Hematopoietic multipotent progenitor cell (in vitro differentiated cells): ENCODE data around the gene SEC14L1. TPM values are rescaled to one million over a fixed set of nuclear protein-coding genes. Genes with fewer than 3 reads are reported as not detected.
"Not testable (repeated sequence)": the region's sequence is repeated elsewhere in the genome, so short reads cannot be mapped to it uniquely, and the experiment has no call there.

Experiments
- DNase-seq, 3 donors: peaks; one replicate each; pipeline ENCODE4 v3.0.0-alpha.2; 2011 to 2015; ENCODE audit warnings: low read depth in 2 of 3, low spot score in 2 of 3
- total RNA-seq: library from RNA; depleted of rRNA; stranded (reverse); fragments of >200 nt; gene quantifications from one replicate; pipeline ENCODE4 v1.2.3, GENCODE V29; 2012

SEC14L1 gene
- total RNA-seq, 1 donor = 54.1 TPM

DNA sequence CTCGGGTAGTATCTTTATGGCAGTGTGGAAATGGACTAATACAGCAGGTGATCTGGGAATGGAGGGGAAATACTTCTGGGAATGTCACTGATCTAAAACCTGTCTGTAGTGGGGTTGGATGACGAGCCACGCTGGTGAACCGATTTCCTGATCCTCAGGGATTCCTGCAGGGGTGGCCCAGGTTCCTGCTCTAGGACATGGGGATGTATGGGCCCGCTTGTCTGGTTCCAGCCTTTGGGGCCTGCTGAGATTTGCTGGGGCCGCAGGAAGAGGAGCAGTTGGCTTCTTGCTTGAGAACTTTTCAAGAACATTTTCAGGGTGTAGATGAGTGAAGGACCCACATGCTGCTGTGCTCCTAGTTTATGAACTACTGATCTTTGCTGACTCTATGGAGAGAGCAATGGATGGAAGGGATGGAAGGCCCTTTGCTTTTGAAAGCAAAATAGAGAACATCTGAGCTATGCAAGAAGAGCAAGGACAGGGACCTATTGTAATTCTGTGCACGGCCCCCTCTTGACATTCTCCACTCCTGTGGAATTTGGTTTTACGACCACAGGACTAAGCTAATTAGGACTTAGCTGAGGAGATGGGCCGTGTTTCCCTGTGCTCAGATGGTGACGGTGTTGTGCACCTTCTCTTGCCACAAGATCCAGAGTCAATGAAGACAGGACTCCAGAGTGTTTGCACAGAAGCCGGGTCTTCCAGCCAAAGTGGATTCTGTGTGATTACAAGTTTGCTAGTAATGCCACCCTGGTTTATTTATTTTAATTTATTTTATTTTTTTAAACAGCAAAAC, 90.5 kb downstream of the SEC14L1 start:
- no peak for DNase-seq

DNA sequence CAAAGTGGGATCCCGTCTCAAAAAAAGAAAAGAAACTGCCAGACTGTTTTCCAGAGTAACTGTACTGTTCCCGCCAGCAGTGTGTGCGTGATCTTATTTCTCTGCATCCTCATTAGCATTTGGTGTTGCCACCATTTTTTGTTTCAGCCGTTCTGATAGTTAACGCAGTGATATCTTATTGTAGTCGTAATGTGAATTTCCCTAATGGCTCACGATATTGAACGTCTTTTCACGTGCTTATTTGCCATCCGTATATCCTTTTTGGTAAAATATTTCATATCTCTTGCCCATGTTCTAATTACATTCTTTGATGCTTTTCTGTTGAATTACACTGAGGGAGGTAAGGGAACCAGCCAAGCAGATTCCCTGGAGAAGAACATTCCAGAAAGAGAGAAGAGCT, 92.4 kb downstream of the SEC14L1 start:
- DNase-seq = no peak

DNA sequence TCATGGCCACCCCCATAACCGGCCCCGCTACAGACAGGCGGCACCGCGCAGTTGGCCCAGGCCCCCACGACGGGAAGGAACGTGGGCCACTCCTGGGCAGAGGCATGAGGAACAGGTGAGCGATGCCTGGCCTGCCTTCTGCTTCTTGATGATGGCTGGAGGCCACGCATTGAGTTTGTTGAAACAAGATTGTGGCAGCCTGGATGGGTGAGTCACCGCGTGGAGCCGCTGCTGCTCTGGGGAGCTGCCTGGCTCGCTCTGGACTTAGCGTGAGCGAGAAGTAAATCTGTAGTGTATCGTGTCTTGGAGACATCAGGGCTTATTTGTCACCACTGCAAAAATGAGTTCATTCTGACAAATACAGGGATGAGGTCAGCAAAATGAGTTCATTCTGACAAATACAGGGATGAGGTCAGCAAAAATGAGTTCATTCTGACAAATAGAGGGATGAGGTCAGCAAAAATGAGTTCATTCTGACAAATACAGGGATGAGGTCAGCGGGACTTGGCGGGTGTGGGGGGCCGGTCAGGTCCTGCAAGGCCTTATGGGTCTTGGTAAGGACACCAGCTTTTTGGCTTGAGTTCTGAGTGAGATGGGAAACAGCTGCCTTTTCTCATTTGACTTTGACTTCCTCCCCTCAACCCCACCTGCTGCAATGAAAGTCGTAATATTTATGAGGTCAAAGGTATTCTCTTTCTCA, 93.0 kb downstream of the SEC14L1 start:
- DNase-seq = peak in 2 of 3 donors; percentile 85 to 86

DNA sequence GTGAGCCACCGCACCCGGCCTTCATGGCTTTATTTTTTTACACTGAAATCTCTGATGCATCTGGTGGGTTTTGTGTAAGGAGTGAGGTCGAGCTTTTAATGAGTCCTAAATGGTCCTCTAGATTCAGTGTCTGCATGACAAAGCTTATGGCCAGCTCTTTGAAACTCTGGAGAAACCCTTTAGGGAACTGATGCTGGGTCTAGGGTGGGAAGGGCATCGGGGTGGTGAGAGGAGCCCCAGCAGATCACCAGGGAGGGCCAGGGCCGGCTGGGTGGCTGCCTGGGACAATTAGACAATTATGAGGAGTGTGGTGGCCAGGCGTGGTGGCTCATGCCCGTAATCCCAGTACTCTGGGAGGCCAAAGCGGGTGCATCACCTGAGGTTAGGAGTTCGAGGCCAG, 93.9 kb downstream of the SEC14L1 start:
- DNase-seq = no peak

DNA sequence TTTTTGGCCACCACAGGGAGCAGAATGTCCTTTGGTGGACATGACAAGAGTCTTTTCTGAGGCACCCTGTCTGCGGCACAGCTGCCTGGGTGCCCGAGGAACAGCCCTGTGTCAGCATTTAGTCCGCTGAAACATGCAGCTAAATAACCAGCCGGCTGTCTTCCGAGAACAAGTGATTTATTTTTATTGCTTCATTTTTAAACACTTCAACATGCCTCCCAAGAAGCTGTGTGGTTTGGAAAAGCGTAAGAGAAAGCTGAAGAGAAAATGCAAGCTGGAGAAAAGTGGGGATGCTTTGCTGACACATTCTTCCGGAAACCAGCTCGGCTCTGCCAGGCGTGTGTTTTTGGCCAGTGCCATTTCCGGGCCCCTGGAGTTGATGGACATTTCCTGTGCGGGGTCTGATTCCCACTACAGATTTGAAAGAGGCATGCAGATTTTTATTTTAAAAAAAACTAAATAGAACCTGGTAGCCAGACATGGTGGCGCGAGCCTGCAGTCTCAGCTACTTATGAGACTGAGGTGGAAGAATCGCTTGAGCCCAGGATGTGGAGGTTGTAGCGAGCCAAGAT, 94.7 kb downstream of the SEC14L1 start:
- DNase-seq = peak in 2 of 3 donors; percentile 84 to 93

DNA sequence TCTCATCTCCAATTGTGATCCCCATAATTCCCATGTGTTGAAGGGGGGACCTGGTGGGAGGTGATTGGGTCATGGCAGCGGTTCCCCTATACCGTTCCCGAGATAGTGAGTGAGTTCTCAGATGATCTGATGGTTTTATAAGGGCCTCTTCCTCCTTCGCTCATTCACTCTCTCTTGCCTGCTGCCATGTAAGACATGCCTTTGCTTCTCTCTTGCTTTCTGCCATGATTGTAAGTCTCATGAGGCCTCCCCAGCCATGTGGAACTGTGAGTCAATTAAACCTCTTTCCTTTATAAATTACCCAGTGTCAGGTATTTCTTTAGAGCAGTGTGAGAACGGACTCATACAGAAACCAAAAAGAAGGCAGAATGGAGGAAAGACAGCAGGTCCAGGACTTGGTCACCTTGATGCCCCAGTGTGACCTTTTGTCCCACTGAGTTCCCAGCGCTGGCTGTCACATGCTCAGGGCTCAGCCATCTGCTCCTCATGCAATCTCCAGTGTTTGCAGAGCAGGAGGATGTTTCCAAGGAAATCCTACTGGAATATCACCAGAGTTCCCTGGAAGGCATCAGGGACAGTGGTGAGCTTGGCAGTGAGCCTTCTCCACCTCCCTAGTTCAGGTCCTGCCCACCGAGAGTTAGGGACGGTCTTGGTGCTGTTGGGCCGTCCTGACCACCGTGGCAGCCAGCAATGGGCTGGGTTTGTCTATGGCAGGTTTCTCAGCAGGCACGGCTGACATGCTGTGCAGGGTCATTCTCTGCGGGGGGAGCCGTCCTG, 96.7 kb downstream of the SEC14L1 start:
- DNase-seq = no peak

DNA sequence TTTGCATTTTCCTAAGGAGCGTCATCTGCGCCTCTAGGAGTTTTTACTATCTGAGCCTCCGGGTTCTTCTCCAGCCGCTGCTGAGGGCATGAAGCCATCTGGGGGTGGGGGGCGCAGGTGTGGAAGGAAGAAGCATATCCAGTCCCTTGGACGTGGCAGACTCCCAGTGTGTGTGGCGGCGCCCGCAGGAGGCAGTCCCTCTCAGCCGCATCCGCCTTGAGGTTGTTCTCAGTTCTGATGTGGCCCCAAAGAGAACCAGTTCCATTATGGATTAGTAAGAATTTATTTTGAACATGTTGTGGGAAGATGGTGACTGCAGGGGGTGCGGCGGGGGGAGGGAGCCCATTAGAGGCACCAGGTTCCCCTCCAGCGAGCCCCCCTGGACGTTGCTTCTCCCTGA, 100.2 kb downstream of the SEC14L1 start:
- DNase-seq = no peak

DNA sequence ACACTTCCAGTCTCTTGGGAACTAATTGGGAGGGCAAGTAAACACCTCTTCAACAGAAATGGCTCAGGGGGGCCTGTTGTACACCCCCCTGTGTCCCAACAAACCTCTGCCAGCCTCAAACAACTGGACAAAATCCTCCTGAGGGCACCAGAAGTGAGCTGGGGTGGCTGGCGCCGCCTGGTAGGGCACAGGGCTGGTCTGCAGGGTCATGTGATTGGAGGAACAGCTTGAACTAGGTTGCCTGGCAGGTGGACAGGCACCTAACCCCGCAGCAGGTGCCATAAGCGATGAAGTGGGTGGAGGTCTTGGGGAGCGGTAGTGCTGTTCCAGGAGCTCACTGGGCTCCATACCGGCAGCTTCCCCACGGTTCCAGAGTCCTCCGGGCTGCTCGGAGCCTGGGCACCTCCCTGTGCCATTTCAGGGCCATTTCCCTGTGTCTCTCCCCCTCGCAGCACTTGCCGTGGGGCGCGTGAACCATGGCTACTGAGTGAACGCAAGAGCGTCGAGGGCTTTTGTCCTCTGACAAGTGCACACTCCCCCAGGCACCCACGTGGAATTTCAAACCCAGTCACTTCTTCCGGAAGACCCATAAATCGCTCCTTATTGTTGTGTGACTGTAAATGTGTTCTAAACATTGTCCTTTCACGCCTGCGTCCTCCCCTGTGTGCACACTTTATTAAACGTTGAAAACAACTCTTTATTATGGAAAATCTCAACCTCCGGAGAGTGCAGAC, 101.5 kb downstream of the SEC14L1 start:
- DNase-seq = no peak

DNA sequence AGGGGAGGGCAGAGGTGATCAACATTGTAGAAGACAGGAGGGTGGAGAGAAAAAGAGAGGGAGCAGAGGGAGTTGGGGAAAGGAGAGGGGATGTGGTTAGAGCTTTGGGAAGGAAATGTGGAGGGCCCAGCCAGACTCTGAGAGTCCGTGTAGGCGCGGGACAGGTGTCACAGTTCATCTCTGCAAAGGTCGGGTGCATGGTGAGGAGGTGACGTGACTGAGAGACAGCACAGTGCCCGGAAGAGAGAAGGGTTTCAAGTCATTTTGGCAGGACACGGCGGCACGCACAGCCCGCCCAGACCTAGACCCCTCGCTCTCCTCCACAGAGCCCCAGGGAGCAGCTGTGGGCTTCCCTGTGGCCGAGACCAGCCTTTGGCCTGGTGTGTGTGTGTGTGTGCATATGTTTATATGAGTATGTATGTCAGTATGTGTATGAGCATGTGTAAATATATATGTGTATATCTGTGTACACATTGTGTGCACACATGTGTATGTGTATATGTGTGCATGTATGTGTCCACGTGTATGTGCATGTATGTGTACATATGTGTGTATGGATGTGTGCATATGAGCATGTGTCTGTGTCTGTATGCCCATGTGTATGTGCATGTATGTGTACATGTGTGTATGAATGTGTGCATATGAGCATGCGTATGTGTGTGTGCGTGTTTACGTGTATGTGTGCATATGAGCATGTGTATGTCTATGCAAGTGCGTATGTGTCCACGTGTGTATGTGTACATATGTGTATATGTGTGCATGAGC, 104.6 kb downstream of the SEC14L1 start:
- DNase-seq = no peak

DNA sequence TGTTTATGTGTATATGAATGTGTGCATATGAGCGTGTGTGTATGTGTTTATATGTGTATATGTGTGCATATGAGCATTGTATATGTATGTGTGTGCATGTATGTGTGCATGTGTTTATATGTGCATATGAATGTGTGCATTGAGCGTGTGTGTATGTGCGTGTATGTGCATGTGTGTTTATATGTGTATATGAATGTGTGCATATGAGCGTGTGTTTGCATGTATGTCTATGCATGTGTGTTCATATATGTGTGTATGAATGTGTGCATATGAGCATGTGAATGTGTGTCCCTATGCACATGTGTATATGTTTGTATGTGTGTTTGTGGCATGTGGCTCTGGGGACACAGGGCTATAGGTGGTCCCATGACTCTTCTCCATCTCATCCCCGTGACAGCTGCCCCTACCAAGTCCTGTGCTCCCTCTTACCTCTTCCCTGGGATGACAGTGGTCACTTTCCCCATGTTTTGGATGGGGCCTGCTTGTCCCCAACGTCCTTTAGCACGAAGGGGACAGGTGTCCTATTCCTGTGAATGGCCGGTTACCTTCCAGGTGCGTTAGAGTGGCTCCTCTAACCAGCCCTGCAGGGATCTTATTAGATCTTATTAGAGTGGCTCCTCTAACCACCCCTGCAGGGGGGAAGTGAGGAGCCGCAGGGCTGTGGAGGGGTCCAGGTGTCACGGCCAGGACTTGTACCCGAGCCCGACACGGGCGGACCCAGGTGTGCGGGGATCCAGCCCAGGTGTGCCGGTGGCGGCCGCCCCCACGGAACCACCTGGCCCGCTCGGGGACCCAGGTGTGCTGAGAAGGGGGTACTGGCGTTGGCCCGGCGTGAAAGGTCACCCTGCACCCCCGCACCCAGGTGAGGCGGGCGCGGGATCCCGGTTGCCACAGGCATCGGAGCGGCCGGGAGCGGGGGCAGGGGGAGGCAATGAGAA, 105.6 kb downstream of the SEC14L1 start:
- no peak for DNase-seq

DNA sequence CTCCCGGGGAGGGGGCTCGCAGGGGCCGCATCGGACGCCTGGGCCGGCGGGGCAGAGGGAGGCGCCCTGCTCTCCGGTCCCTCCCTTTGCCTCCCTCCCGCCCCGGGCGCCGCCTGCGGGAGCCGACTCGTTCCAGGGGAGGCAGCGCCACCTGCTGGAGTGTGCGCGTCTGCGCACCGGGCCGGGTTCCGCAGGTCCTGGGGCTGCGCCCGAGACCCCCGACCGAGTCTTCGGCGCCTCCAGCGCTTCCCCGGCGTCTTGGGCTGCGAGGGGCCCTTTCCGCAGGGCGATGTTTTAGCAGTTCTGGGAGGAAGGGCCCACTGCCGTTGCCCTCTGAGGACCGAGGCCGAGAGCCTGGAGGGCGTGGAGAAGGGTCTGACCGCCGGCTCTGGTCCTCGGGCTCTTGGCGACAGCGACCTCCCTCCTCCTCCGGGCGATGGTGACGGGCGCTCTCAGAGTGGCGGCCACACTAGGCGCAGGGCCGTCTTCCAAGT, 106.3 kb downstream of the SEC14L1 start:
- DNase-seq = peak; percentile 73 to 87 (median 79)

DNA sequence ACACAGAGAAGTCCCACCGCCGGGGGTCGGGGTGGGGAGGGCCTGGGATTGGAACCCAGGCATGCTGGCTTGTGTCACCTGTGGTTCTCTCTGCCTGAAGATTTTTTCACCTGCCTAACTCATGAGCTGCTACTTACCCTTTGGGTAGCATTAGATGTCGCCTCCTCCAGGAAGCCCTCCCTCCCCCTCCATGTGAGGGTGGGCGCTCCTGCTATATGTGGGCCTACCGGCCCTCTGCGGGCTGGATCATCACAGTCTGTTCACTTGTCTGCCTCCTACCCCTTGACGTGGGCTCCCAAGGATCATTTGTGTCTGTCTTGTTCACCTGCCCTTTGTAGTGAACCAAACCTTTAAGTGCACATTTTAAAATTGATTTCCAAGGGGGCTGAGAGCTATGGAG, 106.8 kb downstream of the SEC14L1 start:
- no peak for DNase-seq

DNA sequence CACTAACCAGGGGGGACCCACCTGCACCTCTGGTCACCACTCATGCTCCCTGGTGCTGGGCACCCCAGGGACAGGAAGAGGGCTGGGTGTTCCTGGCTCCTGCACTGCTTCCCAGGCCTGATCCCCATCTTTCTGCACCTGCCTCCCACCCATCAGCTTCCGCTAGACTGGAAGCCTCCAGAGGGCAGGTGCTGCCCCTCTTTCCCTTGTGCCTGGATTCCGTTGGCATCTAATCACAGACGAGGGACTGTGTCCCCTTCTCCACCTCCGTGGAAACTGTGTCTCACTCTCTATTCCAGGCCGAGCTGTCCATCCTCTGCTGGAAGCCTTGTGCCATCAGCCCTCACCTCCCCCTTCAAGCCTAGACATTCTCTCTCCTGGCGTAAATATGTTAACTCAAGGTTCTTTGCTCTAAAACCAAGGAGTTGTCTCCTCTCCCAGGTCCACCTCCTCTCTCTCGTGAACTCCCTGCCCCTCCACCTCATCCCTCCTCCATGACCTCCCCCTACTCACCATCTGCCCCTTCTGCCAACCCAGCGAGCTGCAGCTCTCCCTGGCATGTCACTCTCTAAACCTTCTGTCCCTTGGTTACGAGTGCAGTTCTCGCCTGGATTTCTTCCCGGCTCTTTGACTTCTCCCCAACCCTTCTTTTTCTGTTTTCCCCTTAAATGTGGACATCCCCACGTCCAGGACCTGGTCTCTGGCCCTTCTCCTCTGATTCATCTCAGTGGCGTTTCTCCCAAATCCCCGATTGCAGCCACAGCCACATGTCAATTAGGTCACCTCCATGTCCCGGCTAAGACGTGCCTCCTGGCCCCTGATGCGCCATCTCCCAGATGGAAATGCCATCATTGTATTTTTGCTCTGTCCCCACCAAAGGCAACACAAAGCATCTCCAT, 107.7 kb downstream of the SEC14L1 start:
- no peak for DNase-seq

DNA sequence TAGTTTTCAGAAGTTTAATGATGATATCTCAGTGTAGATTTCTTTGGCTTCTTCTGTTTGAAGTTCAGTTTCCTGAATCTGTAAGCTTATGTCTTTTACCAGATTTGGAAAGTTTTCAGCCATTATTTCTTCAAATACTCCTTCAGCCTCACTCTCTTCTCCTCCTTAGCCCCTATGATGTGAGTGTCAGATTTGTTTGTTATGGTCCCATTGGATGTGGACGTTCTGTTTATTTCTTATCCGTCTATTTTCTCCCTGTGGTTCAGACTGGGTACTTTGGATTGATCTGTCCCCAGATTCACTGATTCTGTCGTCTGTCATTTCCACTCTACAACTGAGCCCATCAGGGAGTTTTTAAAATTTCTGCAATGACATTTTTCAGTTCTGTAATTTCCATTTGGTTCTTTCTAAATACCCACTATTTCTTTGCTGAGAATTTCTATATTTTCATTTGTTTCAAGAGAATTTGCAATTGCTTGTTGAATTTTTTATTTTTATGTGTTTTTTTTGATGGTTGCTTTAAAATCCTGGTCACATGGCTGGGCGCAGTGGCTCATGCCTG, 110.9 kb downstream of the SEC14L1 start:
- DNase-seq = no peak

DNA sequence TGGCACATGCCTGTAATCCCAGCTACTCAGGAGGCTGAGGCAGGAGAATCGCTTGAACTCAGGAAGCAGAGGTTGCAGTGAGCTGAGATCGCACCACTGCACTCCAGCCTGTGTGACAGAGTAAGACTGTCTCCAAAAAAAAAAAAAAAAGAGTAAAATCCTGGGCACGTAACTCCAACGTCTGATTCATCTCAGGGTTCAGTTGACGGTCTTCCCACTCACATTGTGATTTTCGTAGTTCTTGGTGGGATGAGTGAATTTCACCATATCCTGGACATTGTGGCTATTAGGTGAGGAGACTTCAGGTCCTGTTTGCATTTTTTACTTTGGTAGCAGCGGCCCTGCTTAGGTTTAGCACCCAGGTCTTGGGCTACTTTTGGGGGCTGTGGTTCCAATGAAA, 111.5 kb downstream of the SEC14L1 start:
- DNase-seq = not testable (repeated sequence)

DNA sequence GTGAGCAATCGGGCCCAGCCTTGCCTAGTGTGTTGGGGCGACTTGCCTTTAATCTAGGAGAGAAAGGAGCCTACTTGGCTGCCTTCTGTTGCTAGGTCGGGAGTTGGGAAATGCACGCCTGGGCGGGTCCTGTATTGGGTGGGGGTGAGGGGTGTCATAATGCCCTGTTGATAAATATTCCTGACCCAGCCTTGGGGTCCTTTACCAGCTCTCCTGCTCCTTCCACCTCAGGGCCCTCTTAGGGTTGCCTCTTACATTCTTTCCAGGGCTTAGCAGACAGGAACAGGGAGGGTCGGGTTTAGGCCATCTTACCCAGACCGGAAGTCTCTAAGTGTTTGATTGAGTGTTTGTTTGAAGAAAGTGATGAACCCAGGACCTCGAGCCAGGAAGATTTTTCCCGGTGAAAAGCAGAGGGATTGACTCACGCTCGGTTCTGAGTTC, 112.9 kb downstream of the SEC14L1 start:
- DNase-seq = no peak
